Adrenal gland (tissue), 12 donors: ENCODE results near the gene MAT2A. TPM values are rescaled to one million over a fixed set of nuclear protein-coding genes. Genes with fewer than 3 reads are reported as not detected.

Experiments used
- DNase-seq, 7 donors: peaks; one replicate each; pipeline ENCODE4 v3.0.0-alpha.2; 2019 to 2020
- H3K27ac ChIP-seq, 5 donors: fragments of 200-600 bp; sonication (generic) in 4 of 5; 1 replicate in 3 of 5; 2 replicates in 2 of 5; pipeline versions ENCODE4 v1.5.1 to v1.8.0; 2016 to 2020; ENCODE audit warnings: mild to moderate bottlenecking in 1 of 5
- H3K27me3 ChIP-seq: fragments of 200-600 bp; 2 replicates; pipeline ENCODE4 v1.8.0; 2021
- H3K36me3 ChIP-seq, 2 donors: fragments of 200-600 bp; replicated peaks in 1 of 2; 1 replicate in 1 of 2; 2 replicates in 1 of 2; pipeline versions ENCODE4 v1.5.1 to v1.8.0; 2018 to 2022
- H3K4me1 ChIP-seq, 2 donors: fragments of 200-600 bp; replicated peaks in 1 of 2; 1 replicate in 1 of 2; 2 replicates in 1 of 2; pipeline versions ENCODE4 v1.5.1 to v1.8.0; 2018 to 2021
- H3K4me3 ChIP-seq, 4 donors: fragments of 200-600 bp; sonication (generic) in 3 of 4; one replicate each; pipeline ENCODE4 v1.5.1; 2016 to 2018
- H3K9me3 ChIP-seq, 3 donors: fragments of 200-600 bp; sonication (generic) in 1 of 3; replicated peaks in 1 of 3; 1 replicate in 2 of 3; 2 replicates in 1 of 3; pipeline versions ENCODE4 v1.5.1 to v1.8.0; 2016 to 2021
- CTCF ChIP-seq, 6 experiments: fragments of 450-650 bp in 4 of 6; fragments of 200-600 bp in 2 of 6; sonication (generic) in 1 of 6; IDR thresholded peaks; 1 replicate in 5 of 6; 2 replicates in 1 of 6; pipeline versions ENCODE4 v1.5.1 to v1.8.0; 2016 to 2021; ENCODE audit warnings: antibody characterized with exemption in 6 of 6, mild to moderate bottlenecking in 2 of 6, moderate library complexity in 1 of 6
- POLR2A ChIP-seq, 2 donors: fragments of 450-650 bp; IDR thresholded peaks; one replicate each; pipeline ENCODE4 v1.6.1; 2017; ENCODE audit warnings: antibody characterized with exemption in 2 of 2, mild to moderate bottlenecking in 2 of 2, moderate library complexity in 1 of 2
- WGBS, 4 donors: extraction: QIAGEN DNeasy Blood & Tissue Kit in 2 of 4; methylation state at CpG; one replicate each; pipeline versions ENCODE4 v1.1.5 to v1.1.7; 2013 to 2017; 5-methylcytosine and 5-hydroxymethylcytosine counted together
- intact Hi-C, 2 donors: fragments of 100-400 bp; cut with DNase I; formaldehyde crosslinking; loops; one replicate each; pipeline versions ENCODE4 v1.14.1 to v1.15.0; 2022 to 2023
- polyA plus RNA-seq, 3 donors: library from polyadenylated mRNA; stranded (reverse); fragments of 200-250 nt in 2 of 3; fragments of 350-450 nt in 1 of 3; fragmentation: Illumina TruSeq in 1 of 3; extraction: RNeasy Lipid Tissue Mini Kit (QIAGEN cat#74804) in 1 of 3; gene quantifications; one replicate each; pipeline ENCODE4 v1.2.3, GENCODE V29; 2013 to 2014
- total RNA-seq, 9 donors: library from RNA; depleted of rRNA in 4 of 9; stranded (reverse); fragments of >200 nt in 4 of 9; fragments of 120-200 nt in 1 of 9; fragmentation: NEBNext Ultra II Directional in 1 of 9; extraction: Animal tissue kit (Norgen Biotek cat#: 25700) in 1 of 9; gene quantifications; one replicate each; pipeline versions ENCODE4 v1.1.0 to v1.2.4, GENCODE V29; 2013 to 2023
- donor health status: healthy with polysubstance abuse.
- donor health status: Bipolar disorder and iron deficiency.
- donor health status: DM: yes; HTN: yes; CAD: no.
- donor health status: DM: no; HTN: no; CAD: no.
- donor health status: DM: no; HTN: no; CAD: no.
- donor health status: DM: yes; HTN: yes; CAD: no.

MAT2A gene
- total and polyA plus RNA-seq, 12 donors: 41.1 to 429 (median 148) TPM

- Histone ChIP-seq H3K27ac (peak within 1 kb of the TSS; percentile 26 to 86 (median 71)), H3K27me3 (no peaks in the 10 kb centered on the region), H3K36me3 (no peaks in the 10 kb centered on the region), H3K4me3 (peak within 1 kb of the TSS in 2 of 4 donors; percentile 2 to 29), H3K4me1 (peaks cover 9 to 14% of the 10 kb centered on the region in 2 donors), H3K9me3 (no peaks in the 10 kb centered on the region)
- TF ChIP-seq CTCF (IDR thresholded peaks at IDR 0.05) (no peak), POLR2A (IDR thresholded peaks at IDR 0.05) (no peak)
- DNase-seq: peak in 2 of 7 donors; percentile 37 to 40
- WGBS, 4 donors: 48 to 59% (median 53%) methylated on average over 18 to 19 of the region's 19 CpGs
- intact Hi-C loops: no loop called here
Measured at GRCh38 chr2:85577386-85578242, 38.6 kb downstream of the MAT2A start, which contains the start of gene VAMP8. VAMP8 (plus strand) TSS chr2:85577586; CDS start chr2:85577647, 61 bp downstream.

GRCh38 chr2:85578243-85579180, 39.5 kb downstream of the MAT2A start:
- 57 to 63% (median 61%) methylated on average over 12 to 19 of the region's 19 CpGs for WGBS, 4 donors
- no peaks in the 10 kb centered on the region for H3K36me3 ChIP-seq
- H3K27me3 ChIP-seq: no peaks in the 10 kb centered on the region
- peak overlapping the region in 2 of 4 donors; percentile 2 to 29 for H3K4me3 ChIP-seq
- intact Hi-C loops: no loop called here
- peak in 5 of 7 donors; percentile 39 to 77 (median 54) for DNase-seq
- H3K27ac ChIP-seq: peak overlapping the region; percentile 26 to 86 (median 71)
- peaks cover 9 to 14% of the 10 kb centered on the region in 2 donors for H3K4me1 ChIP-seq
- TF ChIP-seq CTCF (IDR thresholded peaks at IDR 0.05): no peak
- no peak for TF ChIP-seq POLR2A (IDR thresholded peaks at IDR 0.05)
- H3K9me3 ChIP-seq: no peaks in the 10 kb centered on the region

GRCh38 chr2:85579266-85579935, 40.4 kb downstream of the MAT2A start:
- Histone ChIP-seq H3K9me3 (no peaks in the 10 kb centered on the region), H3K4me3 (peak overlapping the region in 1 of 4 donors; percentile 29), H3K27ac (peak overlapping the region in 2 of 5 donors; percentile 71 to 86), H3K4me1 (peaks cover 15 to 22% of the 10 kb centered on the region in 2 donors), H3K36me3 (no peaks in the 10 kb centered on the region), H3K27me3 (no peaks in the 10 kb centered on the region)
- no peak for TF ChIP-seq CTCF (IDR thresholded peaks at IDR 0.05)
- peak in 1 of 7 donors; percentile 35 for DNase-seq
- WGBS, 4 donors: 51 to 70% (median 64%) methylated on average over 6 of the region's 6 CpGs
- intact Hi-C loops: no loop called here
